H1 (cell line): ENCODE results near the gene ZNF385D. TPM values are rescaled to one million over a fixed set of nuclear protein-coding genes. Genes with fewer than 3 reads are reported as not detected.

Source experiments
- CTCF ChIA-PET: fragments of 300-600 bp; sonication (Branson Sonifier 250); formaldehyde crosslinking; loops from one replicate; lab custom pipeline; 2021; ENCODE audit not compliant: partially characterized antibody; lab: Charles Lee
- POLR2A ChIA-PET: fragments of 300-600 bp; sonication (Branson Sonifier 250); formaldehyde crosslinking; loops from one replicate; lab custom pipeline; 2021; ENCODE audit warnings: inconsistent platforms; ENCODE audit not compliant: partially characterized antibody; lab: Charles Lee
- DNase-seq, 2 experiments: peaks; one replicate each; pipeline versions ENCODE4 v3.0.0 to v3.0.0-alpha.2; 2010 to 2022; ENCODE audit warnings: low spot score in 2 of 2, low read depth in 1 of 2, mixed read lengths in 1 of 2
- FAIRE-seq: peaks from 2 replicates; lab custom pipeline; 2011; peaks lifted over from hg19 to GRCh38; lab: Jason Lieb, UNC
- H2AFZ ChIP-seq: 2 replicates; pipeline ENCODE4 v1.8.1; 2012; ENCODE audit warnings: low read length, inconsistent platforms
- H2AK5ac ChIP-seq: 2 replicates; pipeline ENCODE4 v1.6.1; 2013; ENCODE audit warnings: low read depth, low read length
- H2BK120ac ChIP-seq: replicated peaks from 2 replicates; pipeline ENCODE3; 2013; ENCODE audit warnings: low read depth, low read length, inconsistent platforms
- H2BK12ac ChIP-seq: 2 replicates; pipeline ENCODE4 v1.6.1; 2013; ENCODE audit warnings: low read depth, low read length
- H2BK15ac ChIP-seq: 2 replicates; pipeline ENCODE4 v1.6.1; 2013; ENCODE audit warnings: low read length
- H2BK20ac ChIP-seq: 2 replicates; pipeline ENCODE4 v1.6.1; 2013; ENCODE audit warnings: low read length
- H2BK5ac ChIP-seq: 2 replicates; pipeline ENCODE4 v1.6.1; 2013; ENCODE audit warnings: low read depth, low read length
- H3K14ac ChIP-seq: 2 replicates; pipeline ENCODE4 v1.6.1; 2013; ENCODE audit warnings: inconsistent platforms; ENCODE audit not compliant: insufficient read length
- H3K18ac ChIP-seq: 2 replicates; pipeline ENCODE4 v1.6.1; 2013; ENCODE audit warnings: low read length; ENCODE audit errors: extremely low read depth
- H3K23ac ChIP-seq: 2 replicates; pipeline ENCODE4 v1.6.1; 2013; ENCODE audit warnings: inconsistent platforms; ENCODE audit not compliant: insufficient read length
- H3K23me2 ChIP-seq: 2 replicates; pipeline ENCODE4 v1.6.1; 2013; ENCODE audit warnings: low read depth, low read length
- H3K27ac ChIP-seq: 2 replicates; pipeline ENCODE4 v1.6.1; 2011; ENCODE audit warnings: low read depth, low read length, inconsistent platforms
- H3K27me3 ChIP-seq, 4 experiments: replicated peaks in 1 of 4; 1 replicate in 1 of 4; 2 replicates in 3 of 4; pipeline versions ENCODE4 v1.6.1 to v1.8.1; 2011 to 2013; ENCODE audit warnings: low read length in 3 of 4, mild to moderate bottlenecking in 3 of 4, inconsistent platforms in 2 of 4, mixed read lengths in 2 of 4, moderate library complexity in 1 of 4; ENCODE audit not compliant: control insufficient read depth in 3 of 4, insufficient read depth in 3 of 4; ENCODE audit errors: extremely low read depth in 1 of 4
- H3K36me3 ChIP-seq, 4 experiments: 2 replicates each; pipeline versions ENCODE4 v1.6.1 to v1.8.1; 2011 to 2013; ENCODE audit warnings: mild to moderate bottlenecking in 4 of 4, low read length in 3 of 4, moderate library complexity in 2 of 4, control low read depth in 1 of 4, inconsistent platforms in 1 of 4; ENCODE audit not compliant: insufficient read depth in 4 of 4, control insufficient read depth in 2 of 4
- H3K4ac ChIP-seq: replicated peaks from 2 replicates; pipeline ENCODE3; 2013; ENCODE audit warnings: low read length, low read depth, mixed read lengths, inconsistent platforms; ENCODE audit not compliant: insufficient read length
- H3K4me1 ChIP-seq, 4 experiments: replicated peaks in 1 of 4; 1 replicate in 1 of 4; 2 replicates in 3 of 4; pipeline versions ENCODE4 v1.6.1 to v1.8.1; 2011 to 2013; ENCODE audit warnings: low read length in 3 of 4, inconsistent platforms in 2 of 4, mixed read lengths in 1 of 4; ENCODE audit not compliant: insufficient read depth in 4 of 4, control insufficient read depth in 3 of 4
- H3K4me2 ChIP-seq, 2 experiments: 2 replicates each; pipeline versions ENCODE4 v1.6.1 to v1.8.1; 2011 to 2013; ENCODE audit warnings: low read depth in 2 of 2, low read length in 2 of 2, control low read depth in 1 of 2, inconsistent platforms in 1 of 2, mild to moderate bottlenecking in 1 of 2; ENCODE audit not compliant: insufficient read depth in 1 of 2
- H3K4me3 ChIP-seq, 4 experiments: fragments of 200-600, 300-600 bp in 1 of 4; sonication (generic), shearing (Covaris generic), sonication (Bioruptor Twin) in 1 of 4; 2 replicates each; pipeline versions ENCODE4 v1.5.1 to v1.8.1; 2011 to 2016; ENCODE audit warnings: low read length in 4 of 4, low read depth in 3 of 4, control low read depth in 2 of 4, inconsistent platforms in 2 of 4, mild to moderate bottlenecking in 2 of 4, mixed read lengths in 1 of 4, moderate library complexity in 1 of 4; ENCODE audit not compliant: insufficient read depth in 2 of 4; ENCODE audit errors: extremely low read depth in 1 of 4
- H3K56ac ChIP-seq: replicated peaks from 2 replicates; pipeline ENCODE3; 2013; ENCODE audit warnings: low read depth, mild to moderate bottlenecking, mixed read lengths, low read length, inconsistent platforms; ENCODE audit not compliant: insufficient read length
- H3K79me1 ChIP-seq: 2 replicates; pipeline ENCODE4 v1.6.1; 2013; ENCODE audit warnings: low read depth, low read length, control low read depth
- H3K79me2 ChIP-seq, 2 experiments: 2 replicates each; pipeline versions ENCODE4 v1.6.1 to v1.8.1; 2012 to 2013; ENCODE audit warnings: low read length in 2 of 2, mild to moderate bottlenecking in 2 of 2, inconsistent platforms in 1 of 2; ENCODE audit not compliant: insufficient read depth in 2 of 2, control insufficient read depth in 1 of 2
- H3K9ac ChIP-seq, 4 experiments: replicated peaks in 1 of 4; 1 replicate in 1 of 4; 2 replicates in 3 of 4; pipeline versions ENCODE4 v1.6.1 to v1.8.1; 2011 to 2013; ENCODE audit warnings: low read depth in 3 of 4, low read length in 3 of 4, control low read depth in 2 of 4, mild to moderate bottlenecking in 2 of 4, moderate library complexity in 2 of 4, inconsistent platforms in 1 of 4; ENCODE audit errors: extremely low read depth in 1 of 4
- H3K9me3 ChIP-seq, 2 experiments: 2 replicates each; pipeline versions ENCODE4 v1.6.1 to v1.8.1; 2012 to 2013; ENCODE audit warnings: mild to moderate bottlenecking in 2 of 2, moderate library complexity in 2 of 2, control low read depth in 1 of 2, inconsistent platforms in 1 of 2, low read depth in 1 of 2, low read length in 1 of 2, mixed read lengths in 1 of 2; ENCODE audit not compliant: insufficient read depth in 2 of 2
- H4K20me1 ChIP-seq, 2 experiments: replicated peaks in 1 of 2; 2 replicates each; pipeline versions ENCODE3 to v1.8.1; 2011 to 2013; ENCODE audit warnings: inconsistent platforms in 2 of 2, low read length in 2 of 2, mild to moderate bottlenecking in 1 of 2; ENCODE audit not compliant: insufficient read depth in 2 of 2, control insufficient read depth in 1 of 2
- H4K5ac ChIP-seq: 2 replicates; pipeline ENCODE4 v1.6.1; 2013; ENCODE audit warnings: low read length, low read depth, mixed read lengths, inconsistent platforms; ENCODE audit not compliant: insufficient read length
- H4K8ac ChIP-seq: 2 replicates; pipeline ENCODE4 v1.8.0; 2013; ENCODE audit warnings: mild to moderate bottlenecking, moderate library complexity, low read length, inconsistent platforms; ENCODE audit not compliant: insufficient read depth; ENCODE audit errors: extremely low read depth
- H4K91ac ChIP-seq: replicated peaks from 2 replicates; pipeline ENCODE3; 2013; ENCODE audit warnings: low read length, mixed read lengths, inconsistent platforms; ENCODE audit not compliant: insufficient read length
- POU5F1 ChIP-seq: IDR thresholded peaks from 2 replicates; pipeline ENCODE4 v1.6.1; 2011; ENCODE audit warnings: low read depth, mild to moderate bottlenecking, low read length, moderate library complexity
- SP4 ChIP-seq: IDR thresholded peaks from 2 replicates; pipeline ENCODE4 v1.6.1; 2012; ENCODE audit warnings: low read length, inconsistent platforms
- YY1 ChIP-seq: IDR thresholded peaks from 2 replicates; pipeline ENCODE4 v1.6.1; 2011; ENCODE audit warnings: low read depth, mild to moderate bottlenecking, low read length
- WGBS, 2 experiments: shearing (Covaris generic) in 1 of 2; methylation state at CpG; one replicate each; pipeline versions ENCODE4 v1.1.6 to v1.1.7; 2013 to 2015; ENCODE audit warnings: low lambda C conversion rate in 2 of 2, mixed read lengths in 2 of 2, inconsistent platforms in 1 of 2, low coverage in 1 of 2, missing lambda C conversion rate in 1 of 2; ENCODE audit not compliant: insufficient replicate concordance in 2 of 2, insufficient coverage in 1 of 2, insufficient read length in 1 of 2; ENCODE audit errors: extremely low coverage in 1 of 2, missing lambda C conversion rate in 1 of 2; 5-methylcytosine and 5-hydroxymethylcytosine counted together
- polyA plus RNA-seq, 7 experiments: library from polyadenylated mRNA; depleted of rRNA in 3 of 7; stranded (reverse) in 5 of 7; unstranded in 2 of 7; fragments of >200 nt in 5 of 7; fragments of 200-250 nt in 2 of 7; gene quantifications; 1 replicate in 5 of 7; 2 replicates in 1 of 7; 4 replicates in 1 of 7; pipeline versions ENCODE4 v1.2.1 to v1.2.3, GENCODE V29; 2011 to 2013; ENCODE audit warnings: missing spikeins in 2 of 7, mixed read lengths in 2 of 7
- total RNA-seq: library from RNA; stranded (reverse); fragmentation: NEBNext Ultra II Directional; extraction: Animal tissue kit (Norgen Biotek cat#: 25700); gene quantifications from 2 replicates; pipeline ENCODE4 v1.2.1, GENCODE V29; 2021

Gene ZNF385D
- total and polyA plus RNA-seq, 2 of the 8 experiments (the other 6 are each of a cell fraction or from before 2014, with no cell fraction given), result 5.9 to 10.8 TPM

DNA sequence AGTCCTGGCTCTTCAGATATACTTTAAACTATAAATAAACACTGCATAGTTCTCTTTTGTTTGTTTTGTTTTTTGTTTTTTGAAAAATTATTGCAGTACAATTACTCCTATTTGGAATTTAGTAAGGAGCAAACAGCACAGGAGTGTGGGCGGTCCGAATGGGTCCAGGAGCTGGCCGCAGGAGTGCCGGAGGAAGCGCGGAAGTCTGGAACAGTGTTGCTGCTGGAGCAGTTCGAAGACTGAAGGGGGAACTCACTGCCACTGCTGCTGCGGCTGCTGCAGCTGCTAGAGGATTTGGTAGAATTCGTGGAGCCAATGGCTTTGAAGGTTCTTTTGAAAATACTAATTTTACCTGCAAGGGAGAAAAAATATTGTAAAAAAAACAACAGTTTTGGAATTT, 329.9 kb downstream of the ZNF385D start:
- Histone ChIP-seq H3K4me3 (no peak overlapping the region), H3K79me2 (no peaks in the 10 kb centered on the region), H2AK5ac (no peak overlapping the region), H3K4ac (no peak overlapping the region), H2BK12ac (no peak overlapping the region), H3K14ac (no peak overlapping the region), H4K8ac (no peak overlapping the region), H3K4me2 (no peak overlapping the region), H3K27ac (no peak overlapping the region), H2BK120ac (no peak overlapping the region), H3K36me3 (no peaks in the 10 kb centered on the region), H3K27me3 (peaks cover 0 to 1% (median 0%) of the 10 kb centered on the region in 4 experiments; a peak in 1 of 7 replicates), H3K23me2 (no peaks in the 10 kb centered on the region; the same call in 1 of the 2 replicates), H2AFZ (no peak overlapping the region), H3K18ac (no peak overlapping the region), H2BK15ac (no peak overlapping the region), H4K20me1 (no peaks in the 10 kb centered on the region), H4K5ac (no peak overlapping the region), H3K9me3 (no peaks in the 10 kb centered on the region), H4K91ac (no peak overlapping the region), H3K9ac (no peak overlapping the region), H3K23ac (no peak overlapping the region), H2BK5ac (no peak overlapping the region), H3K79me1 (no peaks in the 10 kb centered on the region), H2BK20ac (no peak overlapping the region), H3K56ac (no peak overlapping the region), H3K4me1 (0 out of 7 replicates have a peak, but pooled peaks cover 0 to 2% (median 0%) of the 10 kb centered on the region in 4 experiments)
- CTCF ChIA-PET, result no interaction called here
- POLR2A ChIA-PET, result no interaction called here
- FAIRE-seq (no peak), DNase-seq (no peak)
- WGBS, 2 experiments, result 87% methylated on average over 9 of the region's 9 CpGs; no CpG with 5 or more reads in 1 of the 2 experiments
- TF ChIP-seq SP4 (no peak), POU5F1 (no peak), YY1 (no peak)
